Myocyte (in vitro differentiated cells): ENCODE measurements around the gene KCNK5. TPM values are rescaled to one million over a fixed set of nuclear protein-coding genes. Genes with fewer than 3 reads are reported as not detected.

Source experiments
- DNase-seq: peaks from one replicate; pipeline ENCODE4 v3.0.0-alpha.2; 2012; ENCODE audit warnings: low read depth
- total RNA-seq: library from RNA; depleted of rRNA; stranded (reverse); fragments of >200 nt; gene quantifications from 2 replicates; pipeline ENCODE4 v1.2.3, GENCODE V29; 2014

Gene KCNK5
- total RNA-seq, 1 donor from 2014 or later = not detected

DNA sequence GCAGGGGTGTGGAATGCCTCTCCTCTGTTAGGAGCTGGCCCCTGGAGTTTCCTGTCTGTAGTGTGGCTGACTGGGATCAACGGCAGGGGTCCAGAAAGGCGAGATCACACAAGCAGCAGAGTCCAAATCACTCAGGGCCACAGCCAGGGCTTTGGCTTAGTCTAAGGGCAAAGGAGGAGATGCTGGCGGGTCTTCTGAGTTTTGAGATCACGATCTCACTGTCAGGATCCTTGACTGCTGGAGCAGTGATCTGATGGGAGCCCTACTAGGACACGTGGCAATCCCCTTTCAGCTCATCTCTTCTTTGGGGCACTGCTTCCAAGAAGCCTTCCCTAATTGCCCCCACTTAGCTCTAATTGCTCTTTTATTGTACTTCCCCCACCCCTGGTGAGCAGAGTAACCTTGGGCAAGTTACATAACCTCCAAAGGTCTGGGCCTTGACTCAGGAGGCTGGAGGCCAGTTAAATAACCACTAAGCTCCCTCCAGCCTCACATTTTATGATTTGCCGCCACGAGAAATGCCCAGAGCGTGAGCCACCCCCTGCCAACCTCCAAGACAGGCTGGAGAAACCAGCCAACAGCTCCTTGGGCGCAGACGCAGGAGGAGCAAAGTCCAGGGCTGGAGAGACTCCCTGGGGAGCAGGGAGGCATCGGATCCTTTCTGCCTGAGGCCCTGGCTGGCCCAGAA, 12.0 kb downstream of the KCNK5 start:
- no peak for DNase-seq

DNA sequence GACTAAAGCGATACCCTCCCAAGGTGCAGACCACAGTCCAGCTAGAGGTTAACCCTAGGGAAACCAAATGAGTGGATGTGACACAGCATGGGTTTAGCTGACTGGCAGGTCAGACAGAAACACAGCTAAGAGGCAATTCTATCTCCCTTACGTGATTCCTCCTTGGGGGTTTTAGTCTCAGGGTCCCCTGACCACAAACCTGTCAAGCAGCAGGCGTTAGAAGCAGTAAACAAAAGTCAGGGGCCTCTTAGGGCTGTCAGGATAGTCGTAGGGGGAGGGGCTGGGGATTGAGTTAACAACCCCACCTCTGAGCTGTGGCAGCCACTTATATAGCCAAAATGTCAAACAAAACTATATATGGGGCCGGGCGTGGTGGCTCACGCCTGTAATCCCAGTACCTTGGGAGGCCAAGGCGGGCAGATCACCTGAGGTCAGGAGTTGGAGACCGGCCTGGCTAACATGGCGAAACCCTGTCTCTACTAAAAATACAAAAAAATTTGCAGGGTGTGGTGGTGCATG, 13.6 kb downstream of the KCNK5 start:
- no peak for DNase-seq

DNA sequence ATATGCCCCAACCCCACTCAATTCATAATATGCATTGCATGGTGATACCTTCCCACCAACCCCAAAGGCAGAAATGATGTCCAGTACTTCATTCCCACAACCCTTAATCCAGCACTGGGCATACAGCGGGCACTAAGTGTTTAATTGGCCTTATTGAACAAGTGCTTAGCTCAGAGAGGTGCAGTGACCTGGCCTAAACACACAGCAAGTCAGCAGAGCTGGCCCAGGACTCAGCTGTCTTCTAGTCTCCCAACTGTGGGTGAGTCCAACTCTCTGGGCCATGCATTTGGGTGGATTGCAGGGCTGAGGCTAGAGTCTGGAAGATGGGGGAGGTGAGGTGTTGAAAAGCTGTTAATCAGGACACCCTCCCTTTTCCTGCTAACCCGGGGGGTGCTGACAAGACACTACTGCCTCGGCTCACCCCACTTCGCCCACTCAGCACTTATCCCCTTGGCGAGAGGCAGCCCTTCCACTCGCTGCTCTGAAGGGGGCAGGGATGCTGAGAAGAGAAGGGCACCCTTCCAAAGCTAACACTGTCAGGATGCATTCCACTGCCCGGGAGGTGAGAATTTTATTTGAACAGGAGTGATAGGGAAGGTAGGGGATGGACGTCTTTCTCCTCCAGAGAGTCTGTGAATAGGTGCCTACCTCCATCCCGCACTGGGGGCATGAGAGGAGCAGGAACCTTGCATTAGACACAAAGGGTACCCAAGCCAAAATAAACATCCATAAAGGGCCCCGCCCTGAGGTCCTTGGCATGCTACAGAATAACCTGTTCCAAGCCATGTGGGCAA, 14.2 kb downstream of the KCNK5 start:
- DNase-seq = no peak

DNA sequence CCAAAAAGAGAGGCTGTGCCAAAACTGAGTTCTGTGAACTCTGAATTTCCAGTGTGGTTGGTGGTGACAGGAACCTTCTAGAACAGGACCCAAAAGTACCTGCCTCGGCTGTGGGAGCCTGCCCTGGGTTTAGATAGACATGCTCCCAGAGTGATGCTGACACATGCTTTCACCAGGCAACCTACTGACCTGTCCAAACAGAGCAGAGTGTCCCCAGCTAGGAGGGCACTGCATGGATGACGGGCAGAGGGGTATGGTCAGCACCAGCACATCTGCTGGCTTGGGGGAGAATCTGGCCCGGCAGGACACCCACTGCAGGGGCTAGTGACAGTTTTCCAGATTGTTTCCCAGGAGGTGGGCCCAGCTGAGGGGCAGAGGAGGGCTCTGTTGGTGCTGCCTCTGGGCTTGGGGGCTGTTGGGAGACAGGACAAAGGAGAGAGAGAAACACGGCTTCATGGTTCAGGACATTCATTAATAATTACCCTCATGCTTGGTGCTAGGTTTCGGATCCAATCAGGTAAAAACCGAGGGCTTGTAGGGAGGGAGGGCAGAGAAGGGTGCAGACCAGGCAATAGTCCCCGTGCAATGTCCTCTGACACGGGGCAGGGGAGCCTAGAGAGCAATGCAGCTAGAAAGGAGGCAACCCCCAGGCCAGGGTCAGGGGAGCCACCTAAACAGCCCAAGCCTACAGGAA, 15.0 kb downstream of the KCNK5 start:
- no peak for DNase-seq

DNA sequence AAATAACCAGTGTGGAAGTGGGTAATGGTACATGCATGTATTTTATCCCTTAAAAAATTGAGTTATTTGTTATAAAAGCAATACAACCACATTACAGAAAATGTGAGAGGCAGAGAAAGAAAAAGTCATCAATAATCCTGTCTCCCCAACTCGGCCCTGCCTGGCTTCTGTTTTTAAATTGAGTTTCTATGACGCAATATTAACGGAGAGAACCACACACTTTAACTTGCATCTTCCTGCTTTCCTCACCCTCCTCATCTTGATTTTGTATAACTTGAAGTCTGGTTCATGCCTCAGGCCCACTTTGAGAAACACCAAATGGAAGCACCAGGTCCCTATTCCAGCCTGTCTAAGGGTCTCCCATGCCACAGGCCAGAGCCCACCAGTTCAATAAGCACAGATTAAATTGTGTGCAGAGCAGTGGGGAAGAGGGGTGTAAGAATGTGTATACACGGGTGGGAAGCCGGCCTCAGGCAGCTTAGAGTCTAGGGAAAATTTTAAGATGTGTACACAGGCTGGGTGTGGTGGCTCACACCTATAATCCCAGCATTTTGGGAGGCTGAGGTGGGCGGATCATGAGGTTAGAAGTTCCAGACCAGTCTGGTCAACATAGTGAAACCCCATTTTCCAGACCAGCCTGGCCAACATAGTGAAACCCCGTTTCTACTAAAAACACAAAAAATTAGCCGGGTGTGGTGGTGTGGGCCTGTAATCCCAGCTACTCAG, 15.9 kb downstream of the KCNK5 start:
- DNase-seq = no peak

DNA sequence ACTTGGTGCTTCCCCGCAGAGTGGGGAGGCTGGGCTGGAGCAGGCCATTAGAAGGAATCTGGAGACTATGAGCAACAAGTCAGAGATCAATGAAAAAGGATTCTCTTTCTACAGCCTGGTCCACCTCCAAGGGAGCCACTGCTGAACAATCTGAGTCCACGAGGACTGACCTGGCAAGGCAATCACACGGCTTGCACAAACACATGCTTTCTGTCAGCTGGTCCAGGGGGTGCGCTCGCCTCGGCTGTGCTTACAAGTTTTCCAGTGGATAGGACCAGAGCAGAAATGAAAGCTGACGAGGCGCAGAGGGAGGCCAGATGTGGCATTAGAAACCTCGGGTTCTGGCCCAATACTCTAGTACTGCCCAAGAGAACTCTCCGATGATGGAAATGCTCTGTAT, 18.1 kb downstream of the KCNK5 start:
- no peak for DNase-seq

DNA sequence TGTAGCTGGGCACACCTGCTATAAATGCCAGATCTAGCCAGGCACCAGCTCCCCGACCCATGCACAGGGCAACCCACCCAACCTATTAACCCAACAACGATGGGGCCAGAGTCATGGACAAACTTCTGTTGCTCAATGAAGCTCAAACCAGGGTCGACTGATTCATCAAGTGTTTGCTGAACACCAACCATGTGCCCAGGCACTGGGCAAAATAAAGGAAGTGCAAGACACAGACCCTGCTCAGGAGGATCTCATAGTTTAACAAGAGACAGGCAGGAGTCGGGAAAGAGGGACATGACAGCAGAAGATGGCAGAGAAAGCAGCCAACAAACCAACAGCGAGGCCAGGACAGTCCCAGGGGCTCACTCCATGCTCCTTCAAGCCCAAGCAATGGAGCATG, 18.8 kb downstream of the KCNK5 start:
- DNase-seq = no peak

DNA sequence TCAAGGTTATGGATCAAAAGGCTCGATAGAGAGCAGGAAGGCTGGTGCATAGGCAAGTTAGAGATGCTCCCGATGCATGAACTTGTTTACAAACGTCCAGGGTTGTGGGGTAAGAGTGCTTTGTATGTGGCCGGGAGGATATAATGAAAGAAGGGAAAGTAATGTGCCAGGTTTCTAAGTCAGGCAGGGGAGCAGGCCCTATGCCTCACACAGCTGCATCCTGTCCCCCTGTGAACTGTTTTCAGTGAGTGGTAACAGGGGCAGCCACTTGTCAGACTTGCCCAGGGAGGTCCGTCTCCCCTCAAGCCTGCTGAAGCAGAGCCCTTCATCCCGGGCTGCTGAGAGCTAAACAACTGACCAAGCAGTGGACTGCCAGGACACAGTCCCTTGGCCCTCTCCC, 19.4 kb downstream of the KCNK5 start:
- no peak for DNase-seq

DNA sequence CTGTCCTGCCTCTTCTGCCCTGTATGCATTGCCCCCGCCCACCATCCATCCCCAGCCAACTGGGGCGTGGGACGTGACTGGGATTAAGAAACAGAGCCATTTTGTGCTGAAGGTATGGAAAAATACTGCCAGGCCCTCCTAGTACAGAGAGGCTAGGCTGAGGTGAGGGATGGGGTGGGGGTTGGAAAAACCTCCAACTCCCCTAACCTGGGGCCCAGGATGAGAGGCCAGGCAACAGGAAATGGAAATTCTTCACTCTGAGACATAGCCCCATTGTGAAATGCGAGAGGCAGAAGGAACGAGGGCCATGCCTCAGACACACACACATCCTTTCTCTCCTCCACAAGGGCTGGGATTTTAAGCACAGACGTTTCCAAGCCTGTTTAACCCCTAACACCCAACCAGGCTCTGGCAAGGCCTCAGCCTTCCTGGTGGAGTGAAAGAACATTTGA, 19.9 kb downstream of the KCNK5 start:
- no peak for DNase-seq

DNA sequence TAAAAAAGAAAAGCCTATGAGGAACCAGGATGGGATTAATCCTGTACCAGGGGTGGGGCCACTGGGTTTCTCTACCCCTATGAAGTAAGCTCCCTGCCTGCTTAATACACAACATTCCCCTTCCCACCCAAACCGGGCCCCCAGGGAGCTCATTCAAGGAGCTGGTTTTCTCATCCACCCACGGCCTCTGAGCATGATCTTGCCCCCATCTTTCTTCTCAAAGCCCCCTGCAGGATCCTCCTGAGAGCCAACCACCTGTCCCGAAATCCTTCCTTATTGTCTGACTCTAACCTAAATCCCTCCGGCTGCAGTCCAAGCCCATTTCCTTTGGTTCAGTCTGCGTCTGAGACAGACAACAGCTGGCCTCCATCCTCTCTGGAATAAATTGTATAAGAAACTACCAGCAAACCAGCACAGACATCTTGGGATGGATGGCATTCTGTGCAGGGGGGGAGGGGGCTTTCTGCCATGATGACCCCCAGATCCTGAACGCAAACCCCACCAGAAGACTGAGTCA, 21.0 kb downstream of the KCNK5 start:
- no peak for DNase-seq

DNA sequence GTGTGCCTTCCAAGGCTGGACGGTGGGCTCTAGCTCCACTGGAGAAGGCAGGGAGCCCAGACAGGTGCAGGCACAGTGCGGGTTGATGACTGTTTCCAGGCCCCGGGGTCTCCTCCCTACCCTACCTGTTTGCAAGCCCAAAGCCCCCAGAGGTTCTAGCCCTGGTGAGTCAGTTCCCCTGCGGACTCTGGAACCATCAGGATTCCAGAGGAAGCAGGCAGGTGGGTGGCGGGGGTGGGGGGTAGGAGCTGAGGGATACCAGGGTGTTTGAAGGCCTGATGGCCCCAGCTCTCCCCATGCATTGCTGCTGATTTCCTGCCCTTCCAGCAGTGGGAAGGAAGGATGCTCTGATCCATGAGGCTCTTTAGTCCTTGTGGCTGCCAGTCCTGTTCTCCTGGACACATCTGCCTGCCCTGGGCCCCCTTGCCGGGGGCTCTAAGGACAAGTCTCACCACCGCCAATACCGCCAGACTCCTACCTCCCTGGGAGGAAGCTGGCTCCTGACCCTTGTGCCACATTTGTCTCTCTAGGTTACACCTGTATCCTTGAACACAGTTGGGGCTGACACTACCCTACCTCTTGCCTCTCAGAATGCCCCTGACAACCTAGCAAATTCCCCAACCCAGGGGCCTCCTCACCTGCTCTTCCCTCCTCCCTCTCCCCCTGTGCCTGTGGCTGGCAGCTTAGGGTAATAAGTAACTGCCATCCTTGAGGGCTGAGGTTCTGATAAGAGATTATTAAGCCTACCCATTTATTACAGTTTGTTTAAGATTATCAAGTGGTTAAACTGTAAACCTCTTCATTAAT, 21.7 kb downstream of the KCNK5 start:
- DNase-seq = no peak

DNA sequence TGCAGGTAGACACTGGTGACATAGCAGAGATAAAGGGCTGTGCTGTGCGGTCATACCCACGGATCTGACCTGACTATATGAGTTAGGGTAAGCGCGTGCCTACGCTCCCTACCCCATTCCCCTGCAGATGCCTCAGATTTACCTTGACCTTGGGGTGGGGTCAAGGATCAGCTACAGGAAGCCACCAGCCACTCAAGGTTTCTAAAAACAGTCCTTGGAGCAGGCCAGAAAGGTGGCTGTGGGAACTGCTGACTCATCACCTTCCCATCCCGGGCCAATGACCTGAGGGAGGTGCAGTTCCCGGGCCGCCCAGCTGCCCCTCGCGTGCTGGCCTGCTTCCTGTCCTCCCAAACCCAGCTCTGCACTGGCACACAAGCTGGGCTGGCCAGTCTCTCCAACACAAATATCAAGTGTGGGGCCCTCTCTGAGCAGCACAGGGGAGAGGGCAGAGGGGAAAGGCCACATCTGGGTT, 23.0 kb downstream of the KCNK5 start:
- no peak for DNase-seq

DNA sequence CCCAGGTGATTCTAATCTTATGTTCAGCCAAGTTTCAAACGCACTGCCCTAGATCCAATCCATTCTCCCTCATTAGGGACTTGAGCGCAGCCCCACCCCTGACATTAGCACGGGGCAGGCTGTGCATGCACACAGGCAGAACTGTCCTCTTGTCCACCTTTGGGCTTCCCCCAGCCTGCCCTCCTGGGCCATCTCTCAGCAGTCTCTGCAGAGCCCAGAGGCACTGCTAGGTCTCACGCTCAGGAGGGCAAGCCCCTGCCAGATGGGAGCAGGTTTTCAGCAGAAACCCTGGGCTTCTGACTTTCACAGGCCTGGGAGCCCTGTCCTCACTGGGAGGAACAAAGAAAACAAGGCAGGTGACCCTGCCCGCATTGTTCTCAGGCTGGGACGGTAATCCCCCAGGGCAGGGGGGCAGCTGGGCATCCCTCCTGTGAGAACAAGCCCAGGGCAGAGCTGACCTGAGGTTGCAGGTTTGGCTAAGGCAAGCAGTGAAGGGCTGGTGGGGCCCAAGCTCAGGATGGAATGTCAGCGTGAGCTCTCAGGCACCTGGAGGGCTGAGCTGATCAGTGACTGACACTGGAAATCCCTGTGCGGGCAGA, 24.5 kb downstream of the KCNK5 start:
- DNase-seq = no peak

DNA sequence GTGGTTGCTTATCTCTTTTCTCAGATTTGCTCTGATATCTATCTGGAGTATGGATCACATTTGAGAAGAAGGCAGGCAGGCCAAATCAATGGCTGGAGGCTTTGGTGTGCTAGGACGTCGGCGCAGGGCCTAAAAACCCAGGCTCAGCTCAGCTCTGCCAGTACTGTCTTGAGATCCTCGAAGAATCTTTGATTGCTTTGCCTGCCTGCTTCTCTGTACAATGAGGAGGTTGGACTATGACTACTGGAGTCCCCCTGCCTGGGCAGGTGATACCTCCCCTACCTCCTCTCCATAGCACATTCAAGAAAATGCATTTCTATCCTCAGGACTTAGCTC, 25.1 kb downstream of the KCNK5 start:
- DNase-seq = no peak

DNA sequence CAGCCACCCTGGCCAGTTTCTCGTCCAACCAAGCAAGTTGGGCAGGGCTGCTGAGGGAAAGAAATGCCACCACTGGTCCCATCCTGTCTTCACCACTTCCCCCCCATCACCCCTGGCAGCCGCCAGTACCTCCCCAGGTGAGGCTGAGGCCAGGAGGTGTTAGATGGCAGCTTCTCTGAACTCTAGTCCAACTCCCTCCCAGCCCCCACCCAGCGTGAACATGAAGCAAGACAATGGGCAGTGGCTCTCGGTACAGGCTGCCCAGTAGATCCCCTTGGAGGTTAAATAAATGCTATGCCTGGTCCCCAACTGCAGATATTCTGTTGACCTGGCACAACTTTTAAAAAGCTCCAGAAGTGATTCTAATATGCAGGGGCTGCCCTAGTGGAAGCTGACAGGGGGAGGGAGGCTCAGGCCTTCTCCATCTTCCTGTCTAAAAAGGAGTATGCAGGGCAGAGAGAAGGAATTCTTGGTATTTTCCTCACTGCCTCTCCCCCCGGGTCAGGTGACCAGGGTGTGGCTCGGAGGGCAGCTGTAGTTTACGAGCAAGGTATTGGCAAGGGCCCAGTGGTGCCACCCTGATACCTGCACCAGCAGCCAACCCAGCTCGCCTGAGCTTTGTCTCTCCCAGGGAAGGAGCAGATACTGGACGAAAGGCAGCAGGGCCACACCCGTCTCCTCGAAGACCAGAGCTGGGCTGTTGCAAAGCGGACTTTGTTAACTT, 25.7 kb downstream of the KCNK5 start:
- no peak for DNase-seq

DNA sequence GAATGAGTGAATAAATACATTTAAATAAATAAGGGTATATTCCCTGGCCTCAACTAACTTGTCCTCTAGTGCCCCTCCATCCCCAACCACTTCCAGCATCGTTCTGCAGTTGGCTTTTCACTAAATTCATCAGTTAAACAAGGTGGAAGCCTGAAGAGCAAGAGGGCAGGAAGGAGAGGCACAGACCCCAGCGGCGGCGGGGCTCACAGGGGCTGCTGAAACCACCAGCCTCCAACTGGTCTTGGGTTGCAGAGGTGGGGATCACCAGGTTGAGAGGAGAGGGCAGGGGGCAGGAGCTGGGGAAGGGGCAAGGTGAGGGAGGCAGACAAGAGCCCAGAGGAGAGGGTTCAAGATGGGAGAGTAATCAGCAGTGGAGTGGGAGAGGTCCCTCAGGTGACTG, 27.1 kb downstream of the KCNK5 start:
- no peak for DNase-seq

DNA sequence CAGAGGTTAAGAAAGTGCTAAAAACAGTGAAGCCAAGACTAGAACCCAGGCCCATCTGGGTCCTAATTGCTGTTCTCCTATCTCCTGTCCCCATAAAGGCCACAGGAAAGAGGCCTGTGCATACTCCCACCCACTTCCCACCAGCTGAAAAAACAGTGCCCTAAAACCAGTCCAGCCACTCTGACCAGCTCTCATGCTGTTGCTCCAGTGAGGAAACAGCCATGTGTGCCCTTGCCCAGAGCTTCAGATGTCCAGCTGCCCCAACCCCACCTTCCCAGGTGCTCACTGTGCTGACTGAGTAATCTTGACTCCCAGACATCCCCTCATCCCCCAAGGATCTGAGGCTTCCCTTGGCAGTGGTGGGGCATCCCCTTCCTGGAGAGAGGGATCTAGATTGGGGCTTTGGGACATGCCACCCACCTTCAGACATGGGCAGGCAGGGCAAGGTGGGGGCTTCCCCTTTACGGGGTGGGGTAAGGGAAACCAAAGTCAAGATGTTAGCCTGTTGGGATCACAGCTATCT, 28.7 kb downstream of the KCNK5 start:
- no peak for DNase-seq

DNA sequence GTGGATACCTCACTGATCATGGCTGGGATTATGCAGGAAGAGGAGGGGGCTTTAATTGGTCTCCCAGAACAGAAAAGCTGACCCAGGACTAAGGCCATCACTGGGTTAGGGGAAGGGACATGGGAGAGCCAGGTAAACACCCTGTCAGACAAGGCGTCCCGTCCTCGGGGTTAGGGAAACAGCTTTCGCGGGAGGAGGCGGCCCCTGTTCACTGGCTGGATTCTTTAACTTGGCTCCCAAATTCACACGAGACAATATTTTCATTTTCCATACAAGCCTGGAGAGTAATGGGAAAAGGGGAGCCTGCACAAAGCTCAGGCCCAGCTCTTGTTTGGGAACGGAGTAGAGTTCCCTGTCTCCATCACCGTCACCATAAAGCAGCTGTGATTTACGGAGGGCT, 29.3 kb downstream of the KCNK5 start:
- DNase-seq = no peak
